Bronchial epithelial cell (primary cell): ENCODE results near the gene CFAP251. TPM values are rescaled to one million over a fixed set of nuclear protein-coding genes. Genes with fewer than 3 reads are reported as not detected.
"Not testable (repeated sequence)": the region's sequence is repeated elsewhere in the genome, so short reads cannot be mapped to it uniquely, and the experiment has no call there.

Experiments
- DNase-seq: peaks from one replicate; pipeline ENCODE4 v3.0.0-alpha.2; 2010; ENCODE audit warnings: low read depth
- FAIRE-seq: peaks from 2 replicates; lab custom pipeline; 2011; peaks lifted over from hg19 to GRCh38; lab: Jason Lieb, UNC
- H3K27me3 ChIP-seq: 2 replicates; pipeline ENCODE4 v1.5.1; 2011; ENCODE audit warnings: low read length; ENCODE audit not compliant: control insufficient read depth, insufficient read depth
- H3K36me3 ChIP-seq: 2 replicates; pipeline ENCODE4 v1.5.1; 2011; ENCODE audit warnings: low read length; ENCODE audit not compliant: control insufficient read depth, insufficient read depth
- H3K4me3 ChIP-seq: 2 replicates; pipeline ENCODE4 v1.5.1; 2011; ENCODE audit warnings: mild to moderate bottlenecking, low read depth, low read length, control low read depth
- CTCF ChIP-seq: IDR thresholded peaks from 2 replicates; pipeline ENCODE4 v1.5.1; 2011; ENCODE audit warnings: mild to moderate bottlenecking, moderate library complexity, low read length, control low read depth, inconsistent platforms; ENCODE audit not compliant: insufficient read depth, severe bottlenecking
- total RNA-seq: library from RNA; depleted of rRNA; stranded (reverse); fragments of >200 nt; gene quantifications from 2 replicates; pipeline ENCODE4 v1.2.1, GENCODE V29; 2014

Gene CFAP251
- total RNA-seq, 1 donor from 2014 or later: 13.7 TPM

- peak; percentile 42 for TF ChIP-seq CTCF
- H3K27me3 ChIP-seq: no peaks in the 10 kb centered on the region
- H3K36me3 ChIP-seq: peaks cover 4% of the 10 kb centered on the region
- FAIRE-seq (no peak), DNase-seq (no peak)
- H3K4me3 ChIP-seq: no peak overlapping the region
Measured at GRCh38 chr12:121916719-121917118, 1.7 kb upstream of the CFAP251 start.

- FAIRE-seq (no peak), DNase-seq (no peak)
- Histone ChIP-seq H3K27me3 (no peaks in the 10 kb centered on the region), H3K36me3 (peaks cover 4% of the 10 kb centered on the region), H3K4me3 (peak overlapping the region; percentile 54)
- TF ChIP-seq CTCF: no peak
Measured at GRCh38 chr12:121918679-121919038, 267 bp downstream of the CFAP251 start.

- DNase-seq: no peak
- H3K27me3 ChIP-seq: no peaks in the 10 kb centered on the region
- no peak for TF ChIP-seq CTCF
- no peak overlapping the region for H3K4me3 ChIP-seq
- H3K36me3 ChIP-seq: peaks cover 4% of the 10 kb centered on the region
- FAIRE-seq: no peak
Measured at GRCh38 chr12:121921066-121921465, 2.7 kb downstream of the CFAP251 start.

- no peak for FAIRE-seq
- no peak overlapping the region for H3K4me3 ChIP-seq
Measured at GRCh38 chr12:121925358-121925695, 6.9 kb downstream of the CFAP251 start.

GRCh38 chr12:121926874-121927706, 8.7 kb downstream of the CFAP251 start:
- no peak overlapping the region for H3K4me3 ChIP-seq
- no peak for DNase-seq
- H3K36me3 ChIP-seq: no peaks in the 10 kb centered on the region
- FAIRE-seq: no peak
- TF ChIP-seq CTCF: no peak
- H3K27me3 ChIP-seq: no peaks in the 10 kb centered on the region

More at GRCh38 chr12:121925358-121925695, 6.9 kb downstream of the CFAP251 start:
- no peaks in the 10 kb centered on the region for H3K36me3 ChIP-seq
- no peak for TF ChIP-seq CTCF
- DNase-seq: no peak
- no peaks in the 10 kb centered on the region for H3K27me3 ChIP-seq

- no peak for FAIRE-seq
- DNase-seq: no peak
Measured at GRCh38 chr12:121927813-121928212, 9.4 kb downstream of the CFAP251 start.

GRCh38 chr12:121929545-121929944, 11.2 kb downstream of the CFAP251 start:
- H3K4me3 ChIP-seq, FAIRE-seq, DNase-seq: not testable (repeated sequence)

More at GRCh38 chr12:121927813-121928212, 9.4 kb downstream of the CFAP251 start:
- Histone ChIP-seq H3K36me3 (peaks cover 1% of the 10 kb centered on the region), H3K4me3 (no peak overlapping the region), H3K27me3 (no peaks in the 10 kb centered on the region)
- TF ChIP-seq CTCF: no peak

More at GRCh38 chr12:121929545-121929944, 11.2 kb downstream of the CFAP251 start:
- not testable (repeated sequence) for H3K27me3 ChIP-seq, H3K36me3 ChIP-seq
